Effector CD4-positive, alpha-beta T cell (primary cell): Measurements from ENCODE around the gene ROBO4.
A peak's percentile ranks its signal among the peaks of the same experiment; 100 is the strongest.

Source experiments
- DNase-seq: peaks from one replicate; pipeline ENCODE4 v3.0.0-alpha.2; 2020

Gene ROBO4

GRCh38 chr11:124887667-124888013 lies 10.0 kb downstream of the ROBO4 start:
- no peak for DNase-seq

GRCh38 chr11:124886978-124887666 lies 10.5 kb downstream of the ROBO4 start:
- DNase-seq: no peak

- no peak for DNase-seq
These were observed 11.2 kb downstream of the ROBO4 start for GRCh38 chr11:124886476-124886875.

- no peak for DNase-seq
These were observed 12.7 kb downstream of the ROBO4 start for GRCh38 chr11:124884869-124885479.

GRCh38 chr11:124884340-124884739 lies 13.3 kb downstream of the ROBO4 start:
- no peak for DNase-seq

GRCh38 chr11:124882339-124883071 lies 15.2 kb downstream of the ROBO4 start:
- DNase-seq: no peak

GRCh38 chr11:124880958-124881357 lies 16.7 kb downstream of the ROBO4 start:
- DNase-seq: no peak

GRCh38 chr11:124880290-124880611 lies 17.4 kb downstream of the ROBO4 start:
- DNase-seq: no peak

- DNase-seq: no peak
These were observed 18.0 kb downstream of the ROBO4 start for GRCh38 chr11:124879493-124880289.

GRCh38 chr11:124878759-124879492 lies 18.7 kb downstream of the ROBO4 start:
- no peak for DNase-seq

GRCh38 chr11:124877910-124878758 lies 19.5 kb downstream of the ROBO4 start:
- DNase-seq: no peak

GRCh38 chr11:124877631-124877909 lies 20.1 kb downstream of the ROBO4 start:
- no peak for DNase-seq

- DNase-seq: no peak
These were observed 20.6 kb downstream of the ROBO4 start for GRCh38 chr11:124876818-124877630.

GRCh38 chr11:124875943-124876817 lies 21.5 kb downstream of the ROBO4 start:
- peak; percentile 59 for DNase-seq

- DNase-seq: no peak
These were observed 22.3 kb downstream of the ROBO4 start for GRCh38 chr11:124875401-124875800.

- no peak for DNase-seq
These were observed 23.0 kb downstream of the ROBO4 start for GRCh38 chr11:124874571-124875255.

- DNase-seq: no peak
These were observed 23.7 kb downstream of the ROBO4 start for GRCh38 chr11:124873951-124874350.

GRCh38 chr11:124872741-124873140 lies 24.9 kb downstream of the ROBO4 start:
- DNase-seq: no peak

- no peak for DNase-seq
These were observed 25.4 kb downstream of the ROBO4 start for GRCh38 chr11:124872280-124872679.
